A549 (cell line): Measurements from ENCODE around the gene C20orf96. TPM values are rescaled to one million over a fixed set of nuclear protein-coding genes. Genes with fewer than 3 reads are reported as not detected.

Source experiments
- ATAC-seq, 2 experiments: fragments of 200-7000 bp in 1 of 2; fragments of >200 bp in 1 of 2; cut with Nextera tagmentation in 1 of 2; cut with Tn5 transposase in 1 of 2; 3 replicates each; pipeline versions ENCODE4 v1.8.0 to v1.9.1; 2018 to 2020; ENCODE audit warnings: mild to moderate bottlenecking in 1 of 2, moderate library complexity in 1 of 2
- CTCF ChIA-PET: fragments of 300-600 bp; sonication (Branson Sonifier 250); formaldehyde crosslinking; extraction: SDS; loops from one replicate; lab custom pipeline; 2021; ENCODE audit warnings: antibody characterized with exemption, inconsistent platforms; lab: Yijun Ruan, JAX
- POLR2A ChIA-PET: fragments of 350-600 bp; formaldehyde crosslinking; extraction: SDS; loops from one replicate; lab custom pipeline; 2021; ENCODE audit warnings: antibody characterized with exemption, inconsistent platforms; lab: Yijun Ruan, JAX
- DNase-seq, 2 experiments: peaks; one replicate each; pipeline versions ENCODE4 v3.0.0 to v3.0.0-alpha.2; 2011 to 2016; ENCODE audit warnings: low read depth in 1 of 2, low spot score in 1 of 2
- FAIRE-seq: peaks from 2 replicates; lab custom pipeline; 2011; peaks lifted over from hg19 to GRCh38; lab: Jason Lieb, UNC
- H3K27ac ChIP-seq, 2 experiments: fragments of >200 bp; sonication (Bioruptor Twin); formaldehyde crosslinking; 3 replicates each; pipeline ENCODE4 v1.5.1; 2016 to 2017
- H3K4me1 ChIP-seq: fragments of >200 bp; sonication (Bioruptor Twin); formaldehyde crosslinking; 3 replicates; pipeline ENCODE4 v1.6.1; 2016
- H3K4me2 ChIP-seq: fragments of >200 bp; sonication (Bioruptor Twin); formaldehyde crosslinking; 3 replicates; pipeline ENCODE4 v1.6.1; 2016
- H3K4me3 ChIP-seq: fragments of >200 bp; sonication (Bioruptor Twin); formaldehyde crosslinking; 3 replicates; pipeline ENCODE4 v1.5.1; 2016
- H3K9me3 ChIP-seq: fragments of >200 bp; sonication (Bioruptor Twin); formaldehyde crosslinking; 3 replicates; pipeline ENCODE4 v1.6.1; 2016
- CHD4 ChIP-seq: fragments of 200-600 bp; sonication (generic); IDR thresholded peaks from 2 replicates; pipeline ENCODE4 v1.6.1; 2016; ENCODE audit warnings: antibody characterized with exemption, mild to moderate bottlenecking, borderline replicate concordance
- EHMT2 ChIP-seq: fragments of 200-600 bp; sonication (generic); IDR thresholded peaks from 2 replicates; pipeline ENCODE4 v1.6.1; 2016; ENCODE audit warnings: antibody characterized with exemption, low read depth, mild to moderate bottlenecking, moderate library complexity
- ESRRA ChIP-seq: fragments of 150-350 bp; IDR thresholded peaks from 2 replicates; pipeline ENCODE4 v1.6.1; 2014; ENCODE audit warnings: mild to moderate bottlenecking, low read length, borderline replicate concordance
- GATA3 ChIP-seq: IDR thresholded peaks from 2 replicates; pipeline ENCODE4 v1.6.1; 2012; ENCODE audit warnings: borderline replicate concordance
- HOXA7 ChIP-seq: fragments of 250-450 bp; sonication (Bioruptor Pico); IDR thresholded peaks from 2 replicates; pipeline ENCODE4 v1.5.0; 2020; ENCODE audit warnings: mild to moderate bottlenecking, moderate library complexity
- JUNB ChIP-seq: fragments of >200 bp; sonication (Bioruptor Twin); formaldehyde crosslinking; IDR thresholded peaks from 2 replicates; pipeline ENCODE4 v1.6.1; 2016
- KDM1A ChIP-seq: fragments of 200-600 bp; sonication (generic); IDR thresholded peaks from 2 replicates; pipeline ENCODE4 v1.6.1; 2016; ENCODE audit warnings: low read depth, mild to moderate bottlenecking
- MAFK ChIP-seq: fragments of 450-650 bp; IDR thresholded peaks from 2 replicates; pipeline ENCODE4 v1.6.1; 2014; ENCODE audit not compliant: partially characterized antibody
- NFE2L2 ChIP-seq: fragments of 150-350 bp; conservative IDR thresholded peaks from 2 replicates; pipeline ENCODE4 v1.6.1; 2014; ENCODE audit warnings: low read length
- NPAS2 ChIP-seq: fragments of 250-450 bp; sonication (Bioruptor Pico); IDR thresholded peaks from 2 replicates; pipeline ENCODE4 v1.8.0; 2022; ENCODE audit warnings: mild to moderate bottlenecking, moderate library complexity, borderline replicate concordance
- PHF8 ChIP-seq: fragments of 200-600 bp; sonication (generic); IDR thresholded peaks from 2 replicates; pipeline ENCODE4 v1.6.1; 2016; ENCODE audit warnings: low read depth, mild to moderate bottlenecking, antibody characterized with exemption, moderate library complexity, borderline replicate concordance
- RAD21 ChIP-seq, 2 experiments: fragments of >200 bp in 1 of 2; sonication (Bioruptor Twin) in 1 of 2; formaldehyde crosslinking in 1 of 2; IDR thresholded peaks in 1 of 2; conservative IDR thresholded peaks in 1 of 2; 2 replicates in 1 of 2; 3 replicates in 1 of 2; pipeline ENCODE4 v1.6.1; 2012 to 2018; ENCODE audit warnings: inconsistent platforms in 1 of 2
- RFX5 ChIP-seq: fragments of 450-650 bp; IDR thresholded peaks from 2 replicates; pipeline ENCODE4 v1.7.1; 2014; ENCODE audit warnings: antibody characterized with exemption, mild to moderate bottlenecking, moderate library complexity
- RNF2 ChIP-seq: fragments of 200-600 bp; sonication (generic); IDR thresholded peaks from 2 replicates; pipeline ENCODE4 v1.6.1; 2016; ENCODE audit warnings: low read depth, mild to moderate bottlenecking, antibody characterized with exemption, moderate library complexity, borderline replicate concordance
- SMC3 ChIP-seq: fragments of >200 bp; sonication (Bioruptor Twin); formaldehyde crosslinking; IDR thresholded peaks from 3 replicates; pipeline ENCODE4 v1.6.1; 2018; ENCODE audit warnings: inconsistent platforms
- SREBF2 ChIP-seq: fragments of 450-650 bp; IDR thresholded peaks from 2 replicates; pipeline ENCODE4 v1.6.1; 2014; ENCODE audit warnings: mild to moderate bottlenecking, moderate library complexity
- ZFP36 ChIP-seq: fragments of 450-650 bp; IDR thresholded peaks from 2 replicates; pipeline ENCODE4 v1.6.1; 2014; ENCODE audit warnings: borderline replicate concordance; ENCODE audit not compliant: partially characterized antibody
- WGBS: methylation state at CpG from one replicate; pipeline ENCODE4 v1.1.6; 2017; ENCODE audit errors: missing lambda C conversion rate; 5-methylcytosine and 5-hydroxymethylcytosine counted together
- polyA plus RNA-seq, 4 experiments: library from polyadenylated mRNA; depleted of rRNA in 3 of 4; stranded (reverse); fragments of >200 nt; fragmentation: RNase III in 1 of 4; extraction: RNeasy Plus Mini Kit Qiagen cat#74134 plus additional on column Dnase treatment in 1 of 4; gene quantifications; 2 replicates in 3 of 4; 3 replicates in 1 of 4; pipeline ENCODE4 v1.2.3, GENCODE V29; 2011 to 2017
- TF ChIP-seq, protein P1 (sequence below): fragments of >200 bp; sonication (Bioruptor Twin); formaldehyde crosslinking; IDR thresholded peaks from 3 replicates; pipeline ENCODE4 v1.5.1; 2016
- TF ChIP-seq, protein P2 (sequence below): fragments of 250-450 bp; sonication (Bioruptor Pico); IDR thresholded peaks from 2 replicates; pipeline ENCODE4 v1.5.0; 2020; ENCODE audit warnings: low read depth, mild to moderate bottlenecking, moderate library complexity
- TF ChIP-seq, protein P3 (sequence below): fragments of 150-350 bp; IDR thresholded peaks from 2 replicates; pipeline ENCODE4 v1.6.1; 2014; ENCODE audit warnings: low read depth, mild to moderate bottlenecking, low read length
- TF ChIP-seq, protein P4 (sequence below): IDR thresholded peaks from 2 replicates; pipeline ENCODE4 v1.6.1; 2012
- TF ChIP-seq, protein P5 (sequence below): fragments of 200-600 bp; sonication (generic); IDR thresholded peaks from 2 replicates; pipeline ENCODE4 v1.6.1; 2016; ENCODE audit warnings: antibody characterized with exemption, mild to moderate bottlenecking, moderate library complexity
- TF ChIP-seq, protein P6 (sequence below): fragments of >200 bp; sonication (Bioruptor Twin); formaldehyde crosslinking; IDR thresholded peaks from 3 replicates; pipeline ENCODE4 v1.6.1; 2016

C20orf96 gene
- polyA plus RNA-seq, 2 of the 4 experiments (the other 2 are of a cell fraction), result 20.9 to 23.9 TPM

DNA sequence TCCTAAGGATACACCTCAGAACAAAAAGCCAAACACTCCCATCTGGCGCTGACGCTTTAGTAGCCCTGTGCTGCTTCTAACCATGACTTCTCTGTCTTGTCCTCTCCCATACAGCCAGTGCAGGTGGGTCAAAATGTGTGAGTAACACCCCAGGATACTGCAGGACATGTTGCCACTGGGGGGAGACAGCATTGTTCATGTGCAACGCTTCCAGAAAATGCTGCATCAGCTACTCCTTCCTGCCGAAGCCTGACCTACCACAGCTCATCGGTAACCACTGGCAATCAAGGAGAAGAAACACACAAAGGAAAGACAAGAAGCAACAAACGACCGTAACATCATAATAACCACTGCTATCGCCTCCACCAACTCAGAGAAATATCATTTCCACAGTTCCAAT lies 31.6 kb downstream of the C20orf96 start:
- peak; percentile 44 to 59 for DNase-seq
- TF ChIP-seq MAFK (peak; percentile 99), NFE2L2 (0 out of 2 replicates have a peak, but pooled peaks have one; percentile 20), SMC3 (0 out of 3 replicates have a peak, but pooled peaks have one; percentile 8), EHMT2 (no peak), CHD4 (no peak), RAD21 (conservative IDR thresholded peaks at IDR 0.05 in 1 of 2, IDR thresholded peaks at IDR 0.05 in 1 of 2) (peak; percentile 27 to 44; a peak in 1 of 5 replicates)
- TF ChIP-seq, protein P1, sequence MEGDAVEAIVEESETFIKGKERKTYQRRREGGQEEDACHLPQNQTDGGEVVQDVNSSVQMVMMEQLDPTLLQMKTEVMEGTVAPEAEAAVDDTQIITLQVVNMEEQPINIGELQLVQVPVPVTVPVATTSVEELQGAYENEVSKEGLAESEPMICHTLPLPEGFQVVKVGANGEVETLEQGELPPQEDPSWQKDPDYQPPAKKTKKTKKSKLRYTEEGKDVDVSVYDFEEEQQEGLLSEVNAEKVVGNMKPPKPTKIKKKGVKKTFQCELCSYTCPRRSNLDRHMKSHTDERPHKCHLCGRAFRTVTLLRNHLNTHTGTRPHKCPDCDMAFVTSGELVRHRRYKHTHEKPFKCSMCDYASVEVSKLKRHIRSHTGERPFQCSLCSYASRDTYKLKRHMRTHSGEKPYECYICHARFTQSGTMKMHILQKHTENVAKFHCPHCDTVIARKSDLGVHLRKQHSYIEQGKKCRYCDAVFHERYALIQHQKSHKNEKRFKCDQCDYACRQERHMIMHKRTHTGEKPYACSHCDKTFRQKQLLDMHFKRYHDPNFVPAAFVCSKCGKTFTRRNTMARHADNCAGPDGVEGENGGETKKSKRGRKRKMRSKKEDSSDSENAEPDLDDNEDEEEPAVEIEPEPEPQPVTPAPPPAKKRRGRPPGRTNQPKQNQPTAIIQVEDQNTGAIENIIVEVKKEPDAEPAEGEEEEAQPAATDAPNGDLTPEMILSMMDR, result peak; percentile 30; the same call in 2 of the 3 replicates
- TF ChIP-seq, all 56 proteins: peak for 5
- ChIA-PET CTCF (interaction anchor here (1.1 to 3.8 kb wide), 7 partner anchors 8 to 72 kb away, joined by 3 to 21 read pairs (median 6); partner anchors contain the start of gene SOX12), POLR2A (interaction anchor here (0.6 to 1.0 kb wide), 2 partner anchors 39 to 65 kb away, joined by 3 read pairs; partner anchors contain the start of gene ZCCHC3)
- H3K4me3 ChIP-seq, result no peak overlapping the region
- no peak overlapping the region for H3K4me2 ChIP-seq
- FAIRE-seq, result peak; percentile 51
- ATAC-seq, result peak; percentile 60 to 84; a peak in 5 of 6 replicates
- no peak overlapping the region for H3K27ac ChIP-seq
- no peaks in the 10 kb centered on the region for H3K4me1 ChIP-seq
- no peaks in the 10 kb centered on the region for H3K9me3 ChIP-seq
- WGBS, result 53% methylated on average over 8 of the region's 8 CpGs

DNA sequence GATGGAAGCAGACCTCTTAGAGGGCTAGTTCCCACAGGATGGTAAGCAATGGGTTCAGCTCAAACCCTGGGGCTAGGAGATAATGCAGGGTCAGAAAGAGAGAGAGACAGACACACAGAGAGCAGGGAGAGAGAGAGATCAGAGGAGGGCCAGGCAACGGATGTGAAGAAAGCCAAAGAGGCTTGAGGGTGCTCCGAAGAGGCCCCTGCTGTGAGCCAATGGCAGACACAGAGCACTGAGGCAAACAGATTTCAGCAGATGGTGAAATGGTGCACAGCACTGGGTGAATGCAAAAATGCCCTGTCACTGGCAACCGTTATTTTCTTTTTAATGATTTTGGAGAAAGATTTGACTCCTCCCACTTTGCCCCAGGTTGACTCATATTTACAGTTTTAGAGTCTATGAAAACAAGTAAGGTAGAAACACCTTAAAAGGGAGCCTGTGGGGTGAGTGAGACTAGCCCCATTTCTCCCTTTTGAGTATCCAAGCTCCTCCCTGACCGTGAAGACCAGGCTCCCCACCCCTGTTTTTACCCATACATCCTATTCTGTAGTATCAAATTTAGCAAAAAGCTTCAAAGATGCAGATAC lies 32.2 kb downstream of the C20orf96 start:
- Histone ChIP-seq H3K27ac (no peak overlapping the region), H3K9me3 (no peaks in the 10 kb centered on the region), H3K4me3 (no peak overlapping the region), H3K4me2 (no peak overlapping the region), H3K4me1 (no peaks in the 10 kb centered on the region)
- no peak for ATAC-seq
- WGBS, result 35% methylated on average over 4 of the region's 4 CpGs
- ChIA-PET CTCF (interaction anchor here (1.1 to 4.0 kb wide), 8 partner anchors 8 to 72 kb away, joined by 3 to 26 read pairs (median 6); partner anchors contain the start of gene SOX12), POLR2A (interaction anchor here (0.6 to 1.0 kb wide), 2 partner anchors 39 to 66 kb away, joined by 3 read pairs; partner anchors contain the start of gene ZCCHC3)
- FAIRE-seq, result no peak
- no peak for DNase-seq
- TF ChIP-seq CHD4 (no peak), EHMT2 (no peak), NPAS2 (CRISPR knock-in tag) (no peak), RNF2 (no peak), PHF8 (no peak), JUNB (no peak)
- TF ChIP-seq, protein P2, sequence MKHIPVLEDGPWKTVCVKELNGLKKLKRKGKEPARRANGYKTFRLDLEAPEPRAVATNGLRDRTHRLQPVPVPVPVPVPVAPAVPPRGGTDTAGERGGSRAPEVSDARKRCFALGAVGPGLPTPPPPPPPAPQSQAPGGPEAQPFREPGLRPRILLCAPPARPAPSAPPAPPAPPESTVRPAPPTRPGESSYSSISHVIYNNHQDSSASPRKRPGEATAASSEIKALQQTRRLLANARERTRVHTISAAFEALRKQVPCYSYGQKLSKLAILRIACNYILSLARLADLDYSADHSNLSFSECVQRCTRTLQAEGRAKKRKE, result no peak
- TF ChIP-seq, protein P3, sequence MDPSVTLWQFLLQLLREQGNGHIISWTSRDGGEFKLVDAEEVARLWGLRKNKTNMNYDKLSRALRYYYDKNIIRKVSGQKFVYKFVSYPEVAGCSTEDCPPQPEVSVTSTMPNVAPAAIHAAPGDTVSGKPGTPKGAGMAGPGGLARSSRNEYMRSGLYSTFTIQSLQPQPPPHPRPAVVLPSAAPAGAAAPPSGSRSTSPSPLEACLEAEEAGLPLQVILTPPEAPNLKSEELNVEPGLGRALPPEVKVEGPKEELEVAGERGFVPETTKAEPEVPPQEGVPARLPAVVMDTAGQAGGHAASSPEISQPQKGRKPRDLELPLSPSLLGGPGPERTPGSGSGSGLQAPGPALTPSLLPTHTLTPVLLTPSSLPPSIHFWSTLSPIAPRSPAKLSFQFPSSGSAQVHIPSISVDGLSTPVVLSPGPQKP, result no peak

DNA sequence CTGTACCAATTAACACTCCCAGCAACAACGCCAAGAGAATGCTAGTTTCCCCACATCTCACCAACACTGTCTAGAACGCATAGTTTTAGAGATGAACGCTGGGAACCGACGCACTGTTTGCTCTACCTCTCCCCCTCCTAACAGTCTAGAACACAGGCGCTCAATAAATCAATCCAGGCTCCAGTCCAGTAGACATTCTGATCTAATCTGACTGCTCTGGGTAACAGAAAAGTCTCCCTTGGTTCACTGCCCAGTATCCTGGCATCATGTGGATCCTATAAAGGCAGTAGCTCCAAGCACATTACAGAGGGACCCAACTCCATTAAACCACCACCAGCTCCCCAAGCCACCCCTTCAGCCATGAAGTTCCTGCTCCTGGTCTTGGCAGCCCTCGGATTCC lies 33.1 kb downstream of the C20orf96 start, which contains the start of gene DEFB132:
Gene DEFB132 (plus strand): TSS at position 306 of the 400 bp plus-strand sequence. CDS start 55 bp downstream, at position 361.
- Histone ChIP-seq H3K27ac (no peak within 1 kb of the TSS), H3K4me3 (no peak within 1 kb of the TSS), H3K9me3 (no peaks in the 10 kb centered on the region), H3K4me1 (no peaks in the 10 kb centered on the region), H3K4me2 (no peak within 1 kb of the TSS)
- DNase-seq (no peak), FAIRE-seq (no peak), ATAC-seq (no peak)
- CTCF ChIA-PET, result interaction anchor here (3.8 to 4.0 kb wide), 2 partner anchors 9 to 73 kb away, joined by 21 to 26 read pairs; no protein-coding TSS in a partner anchor
- WGBS, result 59% methylated on average over 7 of the region's 7 CpGs
- POLR2A ChIA-PET, result no interaction called here
- TF ChIP-seq HOXA7 (CRISPR knock-in tag) (no peak), ESRRA (no peak), ZFP36 (no peak), SREBF2 (no peak), SMC3 (no peak), GATA3 (no peak), RFX5 (no peak), KDM1A (no peak)
- TF ChIP-seq, protein P4, sequence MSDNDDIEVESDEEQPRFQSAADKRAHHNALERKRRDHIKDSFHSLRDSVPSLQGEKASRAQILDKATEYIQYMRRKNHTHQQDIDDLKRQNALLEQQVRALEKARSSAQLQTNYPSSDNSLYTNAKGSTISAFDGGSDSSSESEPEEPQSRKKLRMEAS, result no peak
- TF ChIP-seq, protein P5, sequence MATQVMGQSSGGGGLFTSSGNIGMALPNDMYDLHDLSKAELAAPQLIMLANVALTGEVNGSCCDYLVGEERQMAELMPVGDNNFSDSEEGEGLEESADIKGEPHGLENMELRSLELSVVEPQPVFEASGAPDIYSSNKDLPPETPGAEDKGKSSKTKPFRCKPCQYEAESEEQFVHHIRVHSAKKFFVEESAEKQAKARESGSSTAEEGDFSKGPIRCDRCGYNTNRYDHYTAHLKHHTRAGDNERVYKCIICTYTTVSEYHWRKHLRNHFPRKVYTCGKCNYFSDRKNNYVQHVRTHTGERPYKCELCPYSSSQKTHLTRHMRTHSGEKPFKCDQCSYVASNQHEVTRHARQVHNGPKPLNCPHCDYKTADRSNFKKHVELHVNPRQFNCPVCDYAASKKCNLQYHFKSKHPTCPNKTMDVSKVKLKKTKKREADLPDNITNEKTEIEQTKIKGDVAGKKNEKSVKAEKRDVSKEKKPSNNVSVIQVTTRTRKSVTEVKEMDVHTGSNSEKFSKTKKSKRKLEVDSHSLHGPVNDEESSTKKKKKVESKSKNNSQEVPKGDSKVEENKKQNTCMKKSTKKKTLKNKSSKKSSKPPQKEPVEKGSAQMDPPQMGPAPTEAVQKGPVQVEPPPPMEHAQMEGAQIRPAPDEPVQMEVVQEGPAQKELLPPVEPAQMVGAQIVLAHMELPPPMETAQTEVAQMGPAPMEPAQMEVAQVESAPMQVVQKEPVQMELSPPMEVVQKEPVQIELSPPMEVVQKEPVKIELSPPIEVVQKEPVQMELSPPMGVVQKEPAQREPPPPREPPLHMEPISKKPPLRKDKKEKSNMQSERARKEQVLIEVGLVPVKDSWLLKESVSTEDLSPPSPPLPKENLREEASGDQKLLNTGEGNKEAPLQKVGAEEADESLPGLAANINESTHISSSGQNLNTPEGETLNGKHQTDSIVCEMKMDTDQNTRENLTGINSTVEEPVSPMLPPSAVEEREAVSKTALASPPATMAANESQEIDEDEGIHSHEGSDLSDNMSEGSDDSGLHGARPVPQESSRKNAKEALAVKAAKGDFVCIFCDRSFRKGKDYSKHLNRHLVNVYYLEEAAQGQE, result no peak
- TF ChIP-seq, protein P6, sequence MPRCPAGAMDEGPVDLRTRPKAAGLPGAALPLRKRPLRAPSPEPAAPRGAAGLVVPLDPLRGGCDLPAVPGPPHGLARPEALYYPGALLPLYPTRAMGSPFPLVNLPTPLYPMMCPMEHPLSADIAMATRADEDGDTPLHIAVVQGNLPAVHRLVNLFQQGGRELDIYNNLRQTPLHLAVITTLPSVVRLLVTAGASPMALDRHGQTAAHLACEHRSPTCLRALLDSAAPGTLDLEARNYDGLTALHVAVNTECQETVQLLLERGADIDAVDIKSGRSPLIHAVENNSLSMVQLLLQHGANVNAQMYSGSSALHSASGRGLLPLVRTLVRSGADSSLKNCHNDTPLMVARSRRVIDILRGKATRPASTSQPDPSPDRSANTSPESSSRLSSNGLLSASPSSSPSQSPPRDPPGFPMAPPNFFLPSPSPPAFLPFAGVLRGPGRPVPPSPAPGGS, result no peak
